Osteocyte (in vitro differentiated cells): ENCODE data around the gene COBLL1. TPM values are rescaled to one million over a fixed set of nuclear protein-coding genes. Genes with fewer than 3 reads are reported as not detected.

Experiments
- DNase-seq: peaks from one replicate; pipeline ENCODE4 v3.0.0; 2021; ENCODE audit warnings: mixed read lengths; ENCODE audit not compliant: unreplicated experiment; ENCODE audit errors: extremely low spot score
- H3K27ac Mint-ChIP-seq: one replicate; pipeline ENCODE4 v1.8.0; 2021; ENCODE audit warnings: mild to moderate bottlenecking, mixed read lengths; ENCODE audit not compliant: unreplicated experiment
- H3K27me3 Mint-ChIP-seq: one replicate; pipeline ENCODE4 v1.8.0; 2021; ENCODE audit warnings: mixed read lengths; ENCODE audit not compliant: unreplicated experiment
- H3K36me3 Mint-ChIP-seq: one replicate; pipeline ENCODE4 v1.8.0; 2021; ENCODE audit warnings: mixed read lengths; ENCODE audit not compliant: unreplicated experiment
- H3K4me1 Mint-ChIP-seq: one replicate; pipeline ENCODE4 v1.8.0; 2021; ENCODE audit warnings: mixed read lengths; ENCODE audit not compliant: unreplicated experiment
- H3K4me3 Mint-ChIP-seq: one replicate; pipeline ENCODE4 v1.8.0; 2021; ENCODE audit warnings: mild to moderate bottlenecking, moderate library complexity, mixed read lengths; ENCODE audit not compliant: unreplicated experiment
- H3K9me3 Mint-ChIP-seq: one replicate; pipeline ENCODE4 v1.8.0; 2021; ENCODE audit warnings: mixed read lengths; ENCODE audit not compliant: unreplicated experiment
- total RNA-seq: library from RNA; stranded (reverse); gene quantifications from 2 replicates; pipeline ENCODE4 v1.2.1, GENCODE V29; 2021
- TF ChIP-seq, protein P1 (sequence below): fragments of 200-600 bp; sonication (generic); IDR thresholded peaks from 2 replicates; pipeline ENCODE4 v1.5.0; 2021; ENCODE audit warnings: antibody characterized with exemption, mild to moderate bottlenecking, moderate library complexity

The COBLL1 gene
- total RNA-seq, 1 donor from 2014 or later = 8.9 TPM

GRCh38 chr2:164786787-164787186, 54.8 kb downstream of the COBLL1 start:
- Mint-ChIP-seq H3K27me3 (no peaks in the 10 kb centered on the region), H3K27ac (peak overlapping the region; percentile 90), H3K4me1 (peaks cover 21% of the 10 kb centered on the region), H3K4me3 (no peak overlapping the region), H3K9me3 (no peaks in the 10 kb centered on the region), H3K36me3 (peaks cover 2% of the 10 kb centered on the region)
- DNase-seq = no peak
- TF ChIP-seq, protein P1, sequence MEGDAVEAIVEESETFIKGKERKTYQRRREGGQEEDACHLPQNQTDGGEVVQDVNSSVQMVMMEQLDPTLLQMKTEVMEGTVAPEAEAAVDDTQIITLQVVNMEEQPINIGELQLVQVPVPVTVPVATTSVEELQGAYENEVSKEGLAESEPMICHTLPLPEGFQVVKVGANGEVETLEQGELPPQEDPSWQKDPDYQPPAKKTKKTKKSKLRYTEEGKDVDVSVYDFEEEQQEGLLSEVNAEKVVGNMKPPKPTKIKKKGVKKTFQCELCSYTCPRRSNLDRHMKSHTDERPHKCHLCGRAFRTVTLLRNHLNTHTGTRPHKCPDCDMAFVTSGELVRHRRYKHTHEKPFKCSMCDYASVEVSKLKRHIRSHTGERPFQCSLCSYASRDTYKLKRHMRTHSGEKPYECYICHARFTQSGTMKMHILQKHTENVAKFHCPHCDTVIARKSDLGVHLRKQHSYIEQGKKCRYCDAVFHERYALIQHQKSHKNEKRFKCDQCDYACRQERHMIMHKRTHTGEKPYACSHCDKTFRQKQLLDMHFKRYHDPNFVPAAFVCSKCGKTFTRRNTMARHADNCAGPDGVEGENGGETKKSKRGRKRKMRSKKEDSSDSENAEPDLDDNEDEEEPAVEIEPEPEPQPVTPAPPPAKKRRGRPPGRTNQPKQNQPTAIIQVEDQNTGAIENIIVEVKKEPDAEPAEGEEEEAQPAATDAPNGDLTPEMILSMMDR = no peak

DNA sequence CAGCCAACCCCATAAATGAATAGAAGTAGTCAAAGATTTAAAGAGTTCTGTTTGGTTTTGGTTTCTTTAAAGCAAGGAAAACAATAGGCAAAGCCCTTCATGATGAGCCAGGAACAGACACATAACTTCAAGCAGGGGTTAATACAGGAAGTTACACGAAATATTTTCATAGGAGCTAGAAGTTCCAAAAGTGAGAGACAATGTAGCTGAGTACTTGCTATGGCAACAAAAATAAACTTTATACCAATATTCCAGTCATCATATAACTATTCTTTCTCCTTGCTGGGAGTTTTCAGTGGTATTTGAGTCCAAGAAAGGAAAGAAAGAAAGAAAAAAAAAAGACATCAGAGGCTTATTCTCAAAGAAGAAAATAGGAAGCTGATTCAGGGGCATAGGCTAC, 56.2 kb downstream of the COBLL1 start:
- TF ChIP-seq, protein P1 = no peak
- DNase-seq = no peak
- H3K36me3 Mint-ChIP-seq = no peaks in the 10 kb centered on the region
- no peaks in the 10 kb centered on the region for H3K27me3 Mint-ChIP-seq
- H3K9me3 Mint-ChIP-seq = no peaks in the 10 kb centered on the region
- peak overlapping the region; percentile 90 for H3K27ac Mint-ChIP-seq
- peaks cover 21% of the 10 kb centered on the region for H3K4me1 Mint-ChIP-seq
- H3K4me3 Mint-ChIP-seq = no peak overlapping the region

- TF ChIP-seq, protein P1 = no peak
- Mint-ChIP-seq H3K27ac (peak overlapping the region; percentile 90), H3K27me3 (no peaks in the 10 kb centered on the region), H3K4me3 (no peak overlapping the region), H3K36me3 (no peaks in the 10 kb centered on the region), H3K9me3 (no peaks in the 10 kb centered on the region), H3K4me1 (peaks cover 21% of the 10 kb centered on the region)
- DNase-seq = no peak
Measured at GRCh38 chr2:164784376-164784775, 57.2 kb downstream of the COBLL1 start.

DNA sequence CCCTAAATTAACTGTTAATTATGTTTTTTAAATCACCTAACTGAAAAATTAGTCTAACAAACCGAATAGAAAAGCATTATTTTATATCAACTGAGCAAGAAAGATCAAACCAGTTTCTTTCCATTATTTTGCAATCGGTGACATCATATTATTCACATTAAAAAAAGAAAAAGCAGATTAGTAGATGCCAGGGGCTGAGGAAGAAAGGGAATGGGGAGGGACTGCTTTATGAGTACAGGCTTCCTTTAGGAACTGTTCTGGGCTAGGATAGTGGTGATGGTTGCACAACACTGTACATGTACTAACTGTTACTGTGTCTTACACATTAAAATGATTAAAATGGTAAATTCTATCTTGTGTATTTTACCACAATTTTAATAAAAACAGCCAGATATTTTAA, 59.3 kb downstream of the COBLL1 start:
- no peaks in the 10 kb centered on the region for H3K9me3 Mint-ChIP-seq
- TF ChIP-seq, protein P1 = no peak
- DNase-seq = no peak
- peaks cover 25% of the 10 kb centered on the region for H3K4me1 Mint-ChIP-seq
- no peaks in the 10 kb centered on the region for H3K36me3 Mint-ChIP-seq
- no peak overlapping the region for H3K4me3 Mint-ChIP-seq
- H3K27ac Mint-ChIP-seq = no peak overlapping the region
- H3K27me3 Mint-ChIP-seq = no peaks in the 10 kb centered on the region

DNA sequence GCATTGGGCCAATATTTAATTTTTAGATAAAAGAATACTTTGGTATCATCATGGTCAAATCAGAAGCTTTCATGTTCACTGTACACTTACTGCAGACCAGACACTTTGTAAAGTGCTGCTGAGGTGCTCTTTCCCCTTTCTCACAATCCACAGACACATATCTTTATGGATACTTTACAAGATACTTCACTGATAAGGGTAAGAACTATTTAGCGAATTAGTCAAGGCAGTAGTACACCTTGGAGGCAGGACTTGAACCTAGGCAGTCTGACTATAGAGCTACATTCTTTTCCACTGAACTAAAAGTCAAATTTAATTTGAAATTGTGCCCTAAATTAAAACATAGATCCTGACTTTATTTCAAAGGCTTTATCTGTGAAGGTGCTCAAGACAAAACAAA, 60.2 kb downstream of the COBLL1 start:
- Mint-ChIP-seq H3K27me3 (no peaks in the 10 kb centered on the region), H3K27ac (no peak overlapping the region), H3K4me3 (no peak overlapping the region), H3K36me3 (no peaks in the 10 kb centered on the region), H3K4me1 (peaks cover 23% of the 10 kb centered on the region), H3K9me3 (no peaks in the 10 kb centered on the region)
- TF ChIP-seq, protein P1 = no peak
- no peak for DNase-seq
